T-helper 9 cell (primary cell): ENCODE measurements around the gene ST7.
"Not testable (repeated sequence)": the region's sequence is repeated elsewhere in the genome, so short reads cannot be mapped to it uniquely, and the experiment has no call there.

Experiments used
- DNase-seq: peaks from one replicate; pipeline ENCODE4 v3.0.0-alpha.2; 2020

Gene ST7

DNA sequence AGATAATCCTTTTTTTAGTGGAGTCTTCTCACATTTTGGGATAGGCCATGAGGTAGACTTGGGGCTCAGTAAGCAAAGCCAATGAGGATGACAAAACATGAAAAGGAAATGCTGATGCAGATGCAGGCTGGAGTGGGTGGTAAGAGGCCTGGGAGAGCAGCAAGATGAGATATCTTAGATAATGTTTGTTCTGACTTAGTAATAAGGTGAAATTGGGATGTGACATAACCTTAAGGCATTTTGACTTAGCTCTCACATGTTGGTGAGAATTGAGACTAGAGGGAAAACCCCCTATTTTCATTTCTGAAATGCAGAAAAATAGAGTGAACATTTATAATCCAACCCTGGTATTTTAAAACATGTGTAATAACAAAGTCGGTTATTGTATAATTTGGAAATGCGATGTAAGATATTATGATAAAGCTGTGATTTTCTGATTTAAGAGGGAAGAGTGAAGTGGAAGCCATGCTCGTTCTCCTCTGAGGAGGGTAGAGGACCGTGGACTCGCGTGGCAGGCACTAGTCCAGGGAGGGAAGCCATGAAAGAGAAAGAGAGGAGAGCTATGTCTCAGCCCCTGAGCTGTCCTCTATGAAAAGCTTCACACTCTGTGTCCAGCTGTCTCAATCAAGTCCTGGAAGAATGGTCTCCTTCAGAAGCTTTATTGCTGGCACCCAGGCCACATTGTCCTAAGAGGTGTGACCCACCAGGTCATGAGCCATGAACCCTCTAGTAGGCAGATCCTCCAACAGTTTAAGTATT lies 57.3 kb downstream of the ST7 start:
- no peak for DNase-seq

DNA sequence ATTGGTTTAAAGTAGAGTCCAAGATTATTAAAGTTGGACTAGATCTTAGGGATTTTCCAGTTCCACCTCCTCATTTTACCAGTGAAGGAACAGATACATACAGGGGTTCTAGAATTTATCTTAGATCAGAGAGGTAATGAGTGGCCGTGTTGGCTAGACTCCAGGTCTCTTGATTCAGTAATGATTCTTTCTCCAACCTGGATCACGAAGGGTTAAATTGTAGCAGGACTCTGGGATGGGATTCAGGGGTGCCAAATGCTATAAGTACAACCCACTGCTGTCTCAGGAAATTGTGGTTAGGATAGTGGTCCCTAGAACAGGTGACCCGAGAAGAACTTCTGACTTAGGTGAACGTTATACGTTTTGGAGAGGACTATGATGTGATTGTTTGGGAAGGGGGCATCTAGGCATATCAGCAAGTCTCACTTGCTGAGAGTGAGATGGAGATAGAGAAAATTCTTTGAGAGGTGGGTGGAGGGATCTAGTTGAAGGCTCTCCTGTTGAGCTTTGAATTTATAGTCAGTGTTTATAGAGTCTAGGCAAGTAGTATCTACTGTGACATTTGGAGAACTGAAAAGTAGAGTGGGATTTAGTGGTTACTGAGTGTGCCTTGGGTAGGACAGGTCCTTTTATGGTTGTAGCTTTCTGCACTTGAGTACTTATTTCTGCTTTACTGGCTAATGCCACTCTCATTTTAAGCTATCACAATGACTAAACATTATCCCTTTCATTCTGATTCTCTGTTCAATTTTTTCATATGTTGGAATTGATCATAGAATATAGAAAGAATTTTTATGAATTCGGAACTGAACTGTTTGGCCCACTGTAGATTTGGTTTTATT lies 58.3 kb downstream of the ST7 start:
- no peak for DNase-seq

GRCh38 chr7:117012284-117012683 lies 59.0 kb downstream of the ST7 start:
- DNase-seq, result no peak

GRCh38 chr7:117012696-117013095 lies 59.4 kb downstream of the ST7 start:
- DNase-seq, result no peak

- no peak for DNase-seq
Observed at GRCh38 chr7:117014099-117014656, 60.9 kb downstream of the ST7 start.

GRCh38 chr7:117014673-117015133 lies 61.4 kb downstream of the ST7 start:
- DNase-seq, result no peak

DNA sequence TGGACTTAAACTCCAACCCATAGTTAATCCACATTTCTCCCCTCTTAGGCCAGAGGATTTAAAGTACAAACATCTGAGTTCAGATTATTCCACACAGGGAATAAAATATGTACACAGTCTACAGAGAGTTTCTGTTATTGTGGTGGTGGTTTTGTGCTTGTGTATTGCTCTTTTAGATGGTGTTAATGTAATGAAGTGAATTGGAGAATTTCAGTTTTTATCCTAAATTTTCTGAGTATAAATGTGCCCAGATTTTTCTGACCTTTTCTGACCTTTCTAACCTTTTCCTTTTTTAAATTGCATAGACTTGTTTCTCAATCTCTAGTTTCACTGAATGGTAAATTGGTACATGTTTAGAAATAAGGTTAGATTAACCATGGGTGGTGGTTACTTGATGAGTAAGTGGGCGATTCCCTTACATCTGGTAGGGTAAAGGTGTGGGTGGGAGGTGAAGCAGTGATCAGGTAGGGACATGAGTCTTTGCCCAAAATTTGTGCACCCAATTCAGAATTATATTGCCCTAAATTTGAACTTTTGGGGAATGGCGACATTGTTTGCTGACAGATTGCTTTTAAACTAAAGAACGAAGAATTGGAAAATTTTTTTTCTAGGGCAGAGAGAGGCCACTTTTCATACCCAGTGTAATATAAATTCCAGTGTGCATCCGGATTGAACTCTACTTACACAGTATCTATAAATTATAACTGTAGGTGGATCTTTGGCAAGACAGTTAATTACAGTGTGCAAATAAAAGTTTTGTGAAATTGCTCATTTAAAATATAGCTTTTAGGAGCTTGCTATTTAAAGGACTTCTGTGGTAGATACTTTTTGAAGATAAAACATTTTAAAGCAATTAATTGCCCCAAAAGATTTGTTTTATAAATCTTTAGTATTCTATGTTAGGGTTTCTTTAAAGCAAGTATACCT lies 62.2 kb downstream of the ST7 start:
- no peak for DNase-seq

DNA sequence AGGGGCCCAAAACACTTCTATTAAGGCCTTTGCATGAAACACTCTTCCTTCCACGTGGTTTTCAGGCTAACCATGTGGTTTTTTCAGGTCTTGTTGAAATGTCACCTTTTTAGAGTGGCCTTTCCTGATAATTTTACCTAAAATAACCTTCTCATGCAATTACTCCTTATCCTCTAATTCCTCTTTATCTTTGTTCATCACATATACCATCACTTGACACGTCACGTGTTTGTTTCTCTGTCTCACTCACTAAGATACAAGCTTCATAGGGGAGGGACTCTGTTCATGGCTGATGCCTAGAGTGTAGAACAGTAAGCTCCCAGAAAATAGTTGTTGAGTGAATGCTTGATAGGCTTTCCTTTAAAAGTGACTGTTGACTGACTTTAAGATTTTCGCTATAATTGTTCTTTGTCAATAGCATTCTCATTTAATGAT lies 63.7 kb downstream of the ST7 start:
- no peak for DNase-seq

DNA sequence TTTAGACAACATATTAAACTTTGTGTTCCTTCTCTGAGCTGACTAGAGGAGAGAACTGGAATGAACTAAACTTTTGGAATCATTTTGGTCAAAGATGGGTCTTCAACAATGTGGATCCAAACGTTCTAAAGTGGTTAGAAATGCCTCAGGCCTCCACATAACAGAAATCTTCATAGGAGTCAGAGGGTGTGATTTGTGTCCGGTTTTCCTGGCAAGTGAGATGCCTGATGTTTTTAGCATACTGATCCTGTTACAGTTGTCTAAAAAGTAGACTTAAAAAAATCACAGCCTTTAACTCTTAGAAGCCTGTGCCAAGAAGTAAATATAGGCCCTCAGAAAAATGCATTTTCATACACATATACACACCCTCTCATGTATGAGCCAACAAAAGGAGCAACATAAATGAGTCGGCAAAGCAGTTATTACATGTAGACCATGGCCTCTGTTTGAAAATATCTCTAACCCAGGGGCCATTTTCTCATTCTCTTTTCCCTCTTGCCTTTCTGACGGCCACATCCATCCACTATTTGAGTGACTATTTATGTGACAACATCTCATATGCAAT lies 64.5 kb downstream of the ST7 start:
- DNase-seq, result no peak

DNA sequence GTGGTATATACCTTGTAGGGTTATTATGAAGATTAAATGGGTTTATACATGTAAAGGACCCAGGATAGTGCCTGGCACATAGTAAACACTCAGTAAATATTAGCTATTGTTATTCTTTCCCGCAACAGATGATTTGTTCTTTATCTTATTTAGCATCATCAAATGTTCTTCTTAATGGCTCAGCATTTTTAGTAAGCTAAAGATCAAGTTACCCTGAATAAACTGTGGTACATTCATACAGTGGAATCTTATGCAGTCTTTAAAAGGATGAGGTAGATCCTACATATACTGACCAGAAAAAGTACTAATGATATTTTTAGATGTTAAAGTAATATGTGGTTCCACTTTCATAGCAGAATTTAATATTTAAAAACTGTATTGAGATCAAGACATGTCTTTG lies 65.4 kb downstream of the ST7 start:
- DNase-seq, result no peak

- no peak for DNase-seq
Observed at GRCh38 chr7:117019287-117019686, 66.0 kb downstream of the ST7 start.

DNA sequence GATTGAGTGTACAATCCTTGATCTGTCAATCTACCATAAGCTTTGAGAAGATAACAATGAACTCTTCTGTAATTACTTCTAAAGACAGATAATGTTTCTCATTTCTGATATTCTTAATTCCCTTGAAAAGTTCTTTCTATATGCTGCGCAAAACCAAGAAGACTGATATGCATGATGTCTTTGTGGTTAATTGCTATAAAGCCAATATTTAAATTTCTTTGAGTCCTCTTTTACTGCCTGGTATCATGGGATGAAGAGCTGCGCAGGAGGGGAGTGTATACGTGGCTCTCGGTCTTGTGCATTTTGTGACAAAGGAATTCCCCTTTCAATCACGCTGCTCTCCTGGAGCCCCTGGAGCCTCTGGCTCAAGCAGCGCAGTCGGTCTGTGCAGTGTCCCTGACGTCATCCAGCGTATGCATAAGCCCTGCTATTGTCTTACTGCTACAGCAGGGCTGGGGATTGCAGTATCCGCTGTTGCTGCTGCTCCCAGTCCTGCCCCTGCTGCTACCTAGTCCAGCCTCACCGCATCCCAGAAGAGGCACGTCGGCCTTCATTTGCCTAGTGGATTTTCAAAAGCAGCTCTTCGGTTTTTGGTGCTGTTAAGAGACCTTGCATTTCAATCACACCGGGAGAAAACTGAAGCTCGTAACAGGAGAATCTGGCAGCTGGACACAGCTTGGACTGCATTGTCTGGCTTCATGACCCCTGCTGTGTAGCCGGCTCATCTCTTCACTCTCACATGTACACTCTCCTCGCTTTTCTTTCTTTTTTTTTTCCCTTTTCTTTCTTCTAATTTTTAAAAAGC lies 66.7 kb downstream of the ST7 start:
- DNase-seq, result no peak

- DNase-seq, result no peak
Observed at GRCh38 chr7:117020591-117020973, 67.3 kb downstream of the ST7 start.

DNA sequence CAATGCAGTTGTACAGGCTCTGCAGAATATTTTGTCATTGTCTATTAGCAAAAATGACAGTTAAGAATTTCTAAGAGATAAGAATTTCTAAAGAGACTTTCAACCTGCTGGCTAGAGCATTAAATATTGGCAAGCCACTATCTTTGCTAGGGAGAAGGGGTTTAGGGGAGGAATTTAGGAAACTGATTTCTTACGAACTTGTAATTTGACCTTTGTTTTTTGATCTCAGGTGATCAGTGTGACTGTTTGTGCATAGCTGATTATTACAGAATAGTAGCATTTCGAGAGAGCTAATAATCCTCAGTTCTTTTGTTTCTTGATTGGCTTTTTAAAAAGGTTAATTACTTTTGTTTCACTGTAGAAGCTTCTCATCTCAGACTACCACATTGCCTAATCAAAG lies 68.1 kb downstream of the ST7 start:
- no peak for DNase-seq

GRCh38 chr7:117021986-117022385 lies 68.7 kb downstream of the ST7 start:
- DNase-seq, result no peak

DNA sequence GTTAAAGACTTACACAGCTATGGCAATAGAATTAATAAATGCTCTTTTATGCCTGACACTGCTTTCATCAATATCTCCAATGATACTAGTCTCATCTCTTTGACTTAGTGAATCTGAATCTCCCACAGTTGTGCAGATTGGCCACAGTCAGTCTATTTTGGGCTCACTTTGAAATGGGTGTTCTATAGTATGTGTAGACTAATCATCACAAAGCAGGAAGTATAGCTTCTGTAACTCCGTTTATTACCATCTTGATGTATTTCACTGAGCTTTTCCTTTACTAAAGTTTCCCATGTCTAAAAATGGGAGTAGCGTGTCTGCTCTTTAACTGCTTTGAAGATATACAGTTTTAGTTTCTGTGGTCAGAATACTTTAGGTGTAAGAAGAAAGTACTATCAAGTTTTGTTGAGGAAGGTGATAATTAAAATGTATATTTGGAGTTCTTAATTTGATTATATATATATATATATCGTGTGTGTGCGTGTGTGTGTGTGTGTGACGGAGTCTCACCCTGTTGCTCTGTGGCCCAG lies 70.1 kb downstream of the ST7 start:
- DNase-seq, result no peak

DNA sequence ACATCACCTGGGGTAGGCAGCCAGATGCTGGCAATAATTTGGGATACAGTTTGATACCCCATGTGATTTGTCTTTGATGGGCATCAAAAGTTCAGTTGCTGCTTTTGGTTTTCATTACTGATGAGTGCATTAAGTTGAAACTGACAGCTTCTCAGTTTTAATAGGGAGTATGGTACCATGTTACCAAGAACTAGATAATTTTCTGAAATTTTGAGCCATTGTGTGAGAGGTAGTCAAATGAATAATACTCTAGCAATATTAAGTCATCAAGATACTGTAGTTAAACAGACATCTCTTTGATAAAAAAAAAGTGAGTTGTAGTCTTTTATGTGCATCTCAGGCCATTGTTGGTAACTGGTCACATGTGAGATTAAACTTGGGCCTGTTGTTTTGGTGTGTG lies 71.5 kb downstream of the ST7 start:
- DNase-seq, result no peak

- no peak for DNase-seq
Observed at GRCh38 chr7:117025891-117026290, 72.6 kb downstream of the ST7 start.

DNA sequence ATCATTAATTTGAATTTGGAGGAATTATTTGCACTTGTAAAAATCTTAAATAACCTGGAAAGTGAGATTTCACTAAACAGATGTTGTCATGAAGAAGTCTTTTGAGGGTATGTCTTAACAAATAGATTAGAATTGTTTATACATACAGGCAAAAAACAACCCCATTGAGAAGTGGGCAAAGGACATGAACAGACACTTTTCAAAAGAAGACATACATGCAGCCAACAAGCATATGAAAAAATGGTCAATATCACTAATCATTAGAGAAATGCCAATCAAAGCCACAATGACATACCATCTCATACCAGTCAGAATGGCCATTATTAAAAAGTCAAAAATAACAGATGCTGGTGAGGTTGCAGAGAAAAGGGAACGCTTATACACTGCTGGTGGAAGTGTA lies 77.0 kb downstream of the ST7 start:
- not testable (repeated sequence) for DNase-seq

GRCh38 chr7:117030793-117031192 lies 77.5 kb downstream of the ST7 start:
- not testable (repeated sequence) for DNase-seq

GRCh38 chr7:117032810-117033209 lies 79.5 kb downstream of the ST7 start:
- no peak for DNase-seq
